Measurements from ENCODE around the gene ATOH8.
A peak's percentile ranks its signal among the peaks of the same experiment; 100 is the strongest.

The ATOH8 gene

GRCh38 chr2:85772019-85772745, 18.4 kb downstream of the ATOH8 start:
- DNase-seq, result peak; percentile 97

- DNase-seq, result no peak
Measured at GRCh38 chr2:85772841-85773491, 19.2 kb downstream of the ATOH8 start.

GRCh38 chr2:85773692-85774091, 19.9 kb downstream of the ATOH8 start:
- DNase-seq, result no peak

GRCh38 chr2:85774126-85774978, 20.6 kb downstream of the ATOH8 start:
- no peak for DNase-seq

GRCh38 chr2:85775406-85776381, 21.9 kb downstream of the ATOH8 start:
- DNase-seq, result no peak

GRCh38 chr2:85776672-85777071, 22.9 kb downstream of the ATOH8 start:
- no peak for DNase-seq

GRCh38 chr2:85777441-85777861, 23.7 kb downstream of the ATOH8 start:
- DNase-seq, result no peak

- no peak for DNase-seq
Measured at GRCh38 chr2:85778646-85779379, 25.0 kb downstream of the ATOH8 start.

GRCh38 chr2:85779641-85780315, 26.0 kb downstream of the ATOH8 start:
- no peak for DNase-seq

- DNase-seq, result no peak
Measured at GRCh38 chr2:85780316-85781012, 26.7 kb downstream of the ATOH8 start.

- DNase-seq, result no peak
Measured at GRCh38 chr2:85781013-85781332, 27.2 kb downstream of the ATOH8 start.

- no peak for DNase-seq
Measured at GRCh38 chr2:85783796-85784195, 30.0 kb downstream of the ATOH8 start.

- DNase-seq, result no peak
Measured at GRCh38 chr2:85784474-85784986, 30.7 kb downstream of the ATOH8 start.

- DNase-seq, result peak; percentile 45
Measured at GRCh38 chr2:85785027-85785822, 31.4 kb downstream of the ATOH8 start.

GRCh38 chr2:85785871-85786270, 32.1 kb downstream of the ATOH8 start:
- DNase-seq, result no peak

GRCh38 chr2:85786444-85786843, 32.7 kb downstream of the ATOH8 start:
- DNase-seq, result no peak

- DNase-seq, result no peak
Measured at GRCh38 chr2:85786865-85787264, 33.1 kb downstream of the ATOH8 start.

- no peak for DNase-seq
Measured at GRCh38 chr2:85787282-85787980, 33.6 kb downstream of the ATOH8 start.

GRCh38 chr2:85787981-85788340, 34.2 kb downstream of the ATOH8 start:
- no peak for DNase-seq
